GM19463 (cell line): ENCODE measurements around the gene TAF11L14.

Experiments used
- ATAC-seq: cut with Tn5 transposase; IDR thresholded peaks from one replicate; pipeline ENCODE4 v1.9.1; 2021; ENCODE audit warnings: mild to moderate bottlenecking, moderate library complexity; ENCODE audit not compliant: unreplicated experiment

Gene TAF11L14

DNA sequence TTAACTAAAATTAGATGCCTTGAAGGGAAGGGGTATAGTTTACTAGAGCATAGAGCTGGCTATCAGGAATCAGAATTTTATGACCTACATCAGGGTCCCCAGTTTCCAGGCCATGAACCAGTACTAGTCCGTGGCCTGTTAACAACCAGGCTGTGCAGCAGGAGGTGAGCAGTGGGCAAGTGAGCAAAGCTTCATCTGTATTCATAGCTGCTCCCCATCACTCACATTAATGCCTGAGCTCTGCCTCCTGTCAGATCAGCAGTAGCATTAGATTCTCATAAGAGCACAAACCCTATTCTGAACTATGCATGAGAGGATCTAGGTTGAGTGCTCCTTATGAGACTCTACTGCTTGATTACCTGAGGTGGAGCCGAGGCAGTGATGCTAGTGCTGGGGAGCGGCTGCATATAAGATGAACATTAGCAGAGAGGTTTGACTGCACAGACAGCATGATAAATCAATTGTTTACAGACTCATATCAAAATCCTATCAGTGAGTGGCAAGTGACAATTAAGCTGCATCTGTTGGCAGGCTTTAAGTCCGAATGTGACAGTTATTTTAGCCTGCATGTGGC lies 44.6 kb downstream of the TAF11L14 start:
- ATAC-seq, result no peak

DNA sequence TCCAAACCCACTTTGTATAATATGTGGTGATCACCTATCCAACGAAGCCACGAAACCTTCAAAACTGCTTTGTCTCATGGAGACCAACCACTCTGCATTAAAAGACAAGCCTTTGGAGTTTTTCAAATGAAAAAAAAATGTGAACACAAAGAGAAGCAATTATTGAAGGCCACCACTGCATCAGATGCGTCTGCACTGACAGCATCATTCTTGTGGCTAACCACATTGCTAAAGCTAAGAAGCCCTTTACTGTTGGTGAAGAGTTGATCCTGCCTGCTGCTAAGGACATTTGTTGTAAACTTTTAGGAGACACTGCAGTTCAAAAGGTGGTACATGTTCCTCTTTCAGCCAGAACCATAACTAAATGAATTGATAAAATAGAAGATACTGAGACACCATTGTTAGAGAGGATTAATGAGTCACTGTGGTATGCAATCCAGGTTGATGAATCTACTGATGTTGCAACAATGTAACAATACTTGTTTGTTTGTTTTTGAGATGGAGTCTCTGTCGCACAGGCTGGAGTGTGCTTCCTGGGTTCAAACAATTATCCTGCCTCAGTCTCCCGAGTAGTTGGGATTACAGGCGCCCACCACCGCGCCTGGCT lies 45.4 kb downstream of the TAF11L14 start:
- ATAC-seq, result no peak

GRCh38 chr5:17680737-17681136 lies 46.5 kb downstream of the TAF11L14 start:
- ATAC-seq, result no peak
